ENCODE results near the gene B3GAT3. TPM values are rescaled to one million over a fixed set of nuclear protein-coding genes. Genes with fewer than 3 reads are reported as not detected.

Gene B3GAT3
- total and polyA plus RNA-seq, 2 of the 8 experiments (the other 6 are each of a cell fraction or from before 2014, with no cell fraction given), result 28.0 to 39.0 TPM

GRCh38 chr11:62610814-62611704 lies 10.7 kb downstream of the B3GAT3 start:
- H3K56ac ChIP-seq (replicated peaks; ENCODE audit: insufficient read length, low read depth, low read length), result no peak overlapping the region
- H4K20me1 ChIP-seq (replicated peaks in 1 of 2; ENCODE audit: control insufficient read depth in 1 of 2, insufficient read depth in 2 of 2, low read length in 2 of 2), result no peaks in the 10 kb centered on the region
- peak overlapping the region; percentile 89 to 91 for H3K4me2 ChIP-seq (ENCODE audit: insufficient read depth in 1 of 2, low read depth in 2 of 2, low read length in 2 of 2)
- H3K4ac ChIP-seq (replicated peaks; ENCODE audit: insufficient read length, low read depth, low read length), result no peak overlapping the region
- no peak overlapping the region for H3K14ac ChIP-seq (ENCODE audit: insufficient read length)
- no peak overlapping the region for H3K27ac ChIP-seq (ENCODE audit: low read depth, low read length)
- H2BK15ac ChIP-seq (ENCODE audit: low read length), result no peak overlapping the region
- no peaks in the 10 kb centered on the region for H3K79me1 ChIP-seq (ENCODE audit: low read depth, low read length)
- FAIRE-seq (no peak), DNase-seq (ENCODE audit: low read depth in 1 of 2, low spot score in 2 of 2) (no peak)
- H3K18ac ChIP-seq (ENCODE audit: extremely low read depth, low read length), result no peak overlapping the region; the same call in 1 of the 2 replicates
- H2AFZ ChIP-seq (ENCODE audit: low read length), result no peak overlapping the region
- no peak overlapping the region for H4K8ac ChIP-seq (ENCODE audit: extremely low read depth, insufficient read depth, low read length)
- H3K79me2 ChIP-seq (ENCODE audit: control insufficient read depth in 1 of 2, insufficient read depth in 2 of 2, low read length in 2 of 2), result no peaks in the 10 kb centered on the region
- H3K4me1 ChIP-seq (replicated peaks in 1 of 4; ENCODE audit: control insufficient read depth in 3 of 4, insufficient read depth in 4 of 4, low read length in 3 of 4), result peaks cover 3 to 23% (median 12%) of the 10 kb centered on the region in 4 experiments
- H3K9ac ChIP-seq (replicated peaks in 1 of 4; ENCODE audit: extremely low read depth in 1 of 4, low read depth in 3 of 4, low read length in 3 of 4), result no peak overlapping the region
- no peak overlapping the region for H2BK120ac ChIP-seq (replicated peaks; ENCODE audit: low read depth, low read length)
- CTCF ChIA-PET (ENCODE audit: partially characterized antibody), result interaction anchor here (0.6 to 10.2 kb wide), 21 partner anchors 8 to 1117 kb away, joined by 3 to 97 read pairs (median 4); partner anchors contain the start of genes B3GAT3, C11orf98, CSKMT and EEF1G
- H2BK12ac ChIP-seq (ENCODE audit: low read depth, low read length), result no peak overlapping the region
- H3K27me3 ChIP-seq (replicated peaks in 1 of 4; ENCODE audit: control insufficient read depth in 3 of 4, extremely low read depth in 1 of 4, insufficient read depth in 3 of 4, low read length in 3 of 4), result peaks cover 0 to 3% (median 2%) of the 10 kb centered on the region in 4 experiments; a peak in 1 of 7 replicates
- TF ChIP-seq ASH2L (IDR thresholded peaks at IDR 0.05; ENCODE audit: low read length), result peak; percentile 5
- no peak for TF ChIP-seq POU5F1 (IDR thresholded peaks at IDR 0.05; ENCODE audit: low read depth, low read length)
- TF ChIP-seq BRCA1 (IDR thresholded peaks at IDR 0.05; ENCODE audit: low read depth, low read length), result no peak
- no peak for TF ChIP-seq RAD21 (IDR thresholded peaks at IDR 0.05 in 1 of 2, conservative IDR thresholded peaks at IDR 0.05 in 1 of 2; ENCODE audit: low read depth in 2 of 2, low read length in 2 of 2)
- peaks cover 9% of the 10 kb centered on the region; the same call in 1 of the 2 replicates for H3K23me2 ChIP-seq (ENCODE audit: low read depth, low read length)
- H3K23ac ChIP-seq (ENCODE audit: insufficient read length), result no peak overlapping the region
- no peak overlapping the region for H2BK5ac ChIP-seq (ENCODE audit: low read depth, low read length)
- H4K91ac ChIP-seq (replicated peaks; ENCODE audit: insufficient read length, low read length), result no peak overlapping the region
- peak overlapping the region; percentile 15 for H4K5ac ChIP-seq (ENCODE audit: insufficient read length, low read depth, low read length)
- H3K36me3 ChIP-seq (ENCODE audit: control insufficient read depth in 2 of 4, insufficient read depth in 4 of 4, low read length in 3 of 4), result no peaks in the 10 kb centered on the region; a peak in 2 of 8 replicates
- 81% methylated on average over 27 of the region's 28 CpGs; no CpG with 5 or more reads in 1 of the 2 experiments for WGBS, 2 experiments (ENCODE audit: extremely low coverage in 1 of 2, insufficient coverage in 1 of 2, insufficient read length in 1 of 2, insufficient replicate concordance in 2 of 2, low coverage in 1 of 2, low lambda C conversion rate in 2 of 2, missing lambda C conversion rate in 1 of 2)
- H2BK20ac ChIP-seq (ENCODE audit: low read length), result no peak overlapping the region
- POLR2A ChIA-PET (ENCODE audit: partially characterized antibody), result interaction anchor here (0.9 to 15.8 kb wide), 17 partner anchors 8 to 244 kb away, joined by 3 to 235 read pairs (median 6); partner anchors contain the start of genes B3GAT3, BSCL2, C11orf98 and CSKMT
- no peaks in the 10 kb centered on the region for H3K9me3 ChIP-seq (ENCODE audit: insufficient read depth in 2 of 2, low read depth in 1 of 2, low read length in 1 of 2)
- no peak overlapping the region for H2AK5ac ChIP-seq (ENCODE audit: low read depth, low read length)
- H3K4me3 ChIP-seq (ENCODE audit: extremely low read depth in 1 of 4, insufficient read depth in 2 of 4, low read depth in 3 of 4, low read length in 4 of 4), result peak overlapping the region; percentile 48 to 73 (median 58); a peak in 5 of 8 replicates

Data from H1 (cell line).